Measurements from ENCODE around the gene OTOP2. TPM values are rescaled to one million over a fixed set of nuclear protein-coding genes. Genes with fewer than 3 reads are reported as not detected.

The OTOP2 gene
- total RNA-seq, 1 experiment from 2014 or later = not detected

- peak; percentile 13 for DNase-seq (ENCODE audit: low read depth)
Measured at GRCh38 chr17:74923538-74924249, 379 bp upstream of the OTOP2 start.

- no peak for DNase-seq (ENCODE audit: low read depth)
Measured at GRCh38 chr17:74925242-74925641, 1.2 kb downstream of the OTOP2 start.

GRCh38 chr17:74928786-74929185, 4.7 kb downstream of the OTOP2 start:
- DNase-seq (ENCODE audit: low read depth) = no peak

GRCh38 chr17:74930535-74931036, 6.5 kb downstream of the OTOP2 start:
- DNase-seq (ENCODE audit: low read depth) = no peak

- DNase-seq (ENCODE audit: low read depth) = no peak
Measured at GRCh38 chr17:74935048-74935447, 11.0 kb downstream of the OTOP2 start.

GRCh38 chr17:74935585-74936469, 11.8 kb downstream of the OTOP2 start, which contains the start of gene OTOP3:
OTOP3 (plus strand) TSS chr17:74935898; CDS start chr17:74935922, 24 bp downstream.
- DNase-seq (ENCODE audit: low read depth) = no peak

GRCh38 chr17:74936470-74936799, 12.4 kb downstream of the OTOP2 start:
- no peak for DNase-seq (ENCODE audit: low read depth)

- DNase-seq (ENCODE audit: low read depth) = no peak
Measured at GRCh38 chr17:74937064-74938051, 13.3 kb downstream of the OTOP2 start.

- DNase-seq (ENCODE audit: low read depth) = no peak
Measured at GRCh38 chr17:74938194-74938950, 14.3 kb downstream of the OTOP2 start.

GRCh38 chr17:74939534-74939933, 15.5 kb downstream of the OTOP2 start:
- DNase-seq (ENCODE audit: low read depth) = no peak

GRCh38 chr17:74941128-74941725, 17.2 kb downstream of the OTOP2 start:
- no peak for DNase-seq (ENCODE audit: low read depth)

- no peak for DNase-seq (ENCODE audit: low read depth)
Measured at GRCh38 chr17:74943808-74944522, 19.9 kb downstream of the OTOP2 start.

GRCh38 chr17:74945543-74945942, 21.5 kb downstream of the OTOP2 start:
- DNase-seq (ENCODE audit: low read depth) = no peak

- DNase-seq (ENCODE audit: low read depth) = no peak
Measured at GRCh38 chr17:74946641-74947040, 22.6 kb downstream of the OTOP2 start.

- DNase-seq (ENCODE audit: low read depth) = no peak
Measured at GRCh38 chr17:74947041-74947754, 23.1 kb downstream of the OTOP2 start.

- DNase-seq (ENCODE audit: low read depth) = no peak
Measured at GRCh38 chr17:74949455-74950115, 25.5 kb downstream of the OTOP2 start.

GRCh38 chr17:74950207-74950606, 26.1 kb downstream of the OTOP2 start:
- no peak for DNase-seq (ENCODE audit: low read depth)

GRCh38 chr17:74951065-74951464, 27.0 kb downstream of the OTOP2 start:
- no peak for DNase-seq (ENCODE audit: low read depth)

All from LHCN-M2 (cell line).